GM12878 (cell line): Measurements from ENCODE around the gene ALG12. TPM values are rescaled to one million over a fixed set of nuclear protein-coding genes. Genes with fewer than 3 reads are reported as not detected.
A peak's percentile ranks its signal among the peaks of the same experiment; 100 is the strongest.

Experiments used
- ATAC-seq: fragments of 200-7000 bp; cut with Tn5 transposase; 3 replicates; pipeline ENCODE4 v1.9.1; 2020; ENCODE audit warnings: mild to moderate bottlenecking, moderate library complexity
- BruUV-seq: library from RNA; stranded (reverse); fragments of 400-500 nt; replicated peaks from 2 replicates; lab custom pipeline; 2021; lab: Mats Ljungman, UMichigan
- CTCF ChIA-PET: fragments of 300-600 bp; sonication (Branson Sonifier 250); formaldehyde crosslinking; extraction: SDS; loops from one replicate; lab custom pipeline; 2021; ENCODE audit warnings: inconsistent platforms; lab: Yijun Ruan, JAX
- POLR2A ChIA-PET: fragments of 350-600 bp; formaldehyde crosslinking; extraction: SDS; loops from one replicate; lab custom pipeline; 2021; ENCODE audit warnings: inconsistent platforms; lab: Charles Lee
- RAD21 ChIA-PET: fragments of 300-600 bp; sonication (Branson Sonifier 250); formaldehyde crosslinking; loops from one replicate; lab custom pipeline; 2023; ENCODE audit warnings: antibody characterized with exemption; ENCODE audit not compliant: unreplicated experiment; lab: Charles Lee
- SMC1A ChIA-PET: fragments of 300-600 bp; sonication (Branson Sonifier 250); formaldehyde crosslinking; loops from one replicate; lab custom pipeline; 2023; ENCODE audit not compliant: unreplicated experiment, uncharacterized antibody; lab: Charles Lee
- DNase-seq: peaks from one replicate; pipeline ENCODE4 v3.0.0-alpha.2; 2011; ENCODE audit warnings: low read depth, low spot score
- FAIRE-seq: peaks from 3 replicates; lab custom pipeline; 2011; peaks lifted over from hg19 to GRCh38; lab: Jason Lieb, UNC
- H2AFZ ChIP-seq: 2 replicates; pipeline ENCODE4 v1.6.0; 2011; ENCODE audit warnings: low read depth, low read length, control low read depth; ENCODE audit not compliant: control insufficient read depth
- H3K27ac ChIP-seq: 2 replicates; pipeline ENCODE4 v1.5.1; 2011; ENCODE audit warnings: control low read depth; ENCODE audit not compliant: control insufficient read depth, insufficient read depth
- H3K27me3 ChIP-seq, 2 experiments: replicated peaks in 1 of 2; 2 replicates each; pipeline versions ENCODE4 v1.6.0 to v1.6.1; 2011; ENCODE audit warnings: low read length in 1 of 2; ENCODE audit not compliant: control insufficient read depth in 2 of 2, insufficient read depth in 2 of 2
- H3K36me3 ChIP-seq, 2 experiments: 2 replicates each; pipeline ENCODE4 v1.5.1; 2011; ENCODE audit warnings: low read length in 1 of 2; ENCODE audit not compliant: control insufficient read depth in 2 of 2, insufficient read depth in 2 of 2
- H3K4me1 ChIP-seq: 2 replicates; pipeline ENCODE4 v1.6.1; 2011; ENCODE audit warnings: mild to moderate bottlenecking, low read length, moderate library complexity, mixed read lengths; ENCODE audit not compliant: control insufficient read depth, insufficient read depth
- H3K4me2 ChIP-seq: 2 replicates; pipeline ENCODE4 v1.6.0; 2011; ENCODE audit warnings: control low read depth; ENCODE audit not compliant: control insufficient read depth, insufficient read depth
- H3K4me3 ChIP-seq: fragments of 200-600 bp; sonication (generic); 2 replicates; pipeline ENCODE4 v1.5.1; 2016
- H3K79me2 ChIP-seq: 2 replicates; pipeline ENCODE4 v1.6.0; 2011; ENCODE audit warnings: low read length; ENCODE audit not compliant: control insufficient read depth, insufficient read depth
- H3K9ac ChIP-seq: 2 replicates; pipeline ENCODE4 v1.8.0; 2011; ENCODE audit warnings: low read length, control low read depth, mixed read lengths; ENCODE audit not compliant: control insufficient read depth, insufficient read depth
- H3K9me3 ChIP-seq: replicated peaks from 3 replicates; pipeline ENCODE4 v1.5.1; 2011; ENCODE audit warnings: mild to moderate bottlenecking, low read length; ENCODE audit not compliant: control insufficient read depth, insufficient read depth
- H4K20me1 ChIP-seq: 2 replicates; pipeline ENCODE4 v1.6.0; 2011; ENCODE audit not compliant: control insufficient read depth, insufficient read depth
- BACH1 ChIP-seq: fragments of 450-650 bp; IDR thresholded peaks from 2 replicates; pipeline ENCODE4 v1.6.1; 2017; ENCODE audit warnings: mild to moderate bottlenecking, borderline replicate concordance
- ELK1 ChIP-seq: IDR thresholded peaks from 2 replicates; pipeline ENCODE4 v1.6.1; 2012; ENCODE audit warnings: low read depth, low read length, improper control_type of control experiment
- EP300 ChIP-seq, 2 experiments: fragments of 150-350 bp in 1 of 2; IDR thresholded peaks; 2 replicates each; pipeline ENCODE4 v1.6.1; 2011 to 2012; ENCODE audit warnings: low read depth in 2 of 2, low read length in 2 of 2, borderline replicate concordance in 1 of 2, improper control_type of control experiment in 1 of 2, inconsistent platforms in 1 of 2; ENCODE audit not compliant: control insufficient read depth in 1 of 2
- IRF3 ChIP-seq: fragments of 450-650 bp; IDR thresholded peaks from 2 replicates; pipeline ENCODE4 v1.6.1; 2014; ENCODE audit warnings: mild to moderate bottlenecking
- LARP7 ChIP-seq: fragments of 450-650 bp; IDR thresholded peaks from 2 replicates; pipeline ENCODE4 v1.6.1; 2017; ENCODE audit warnings: mild to moderate bottlenecking
- MLLT1 ChIP-seq: fragments of 450-650 bp; IDR thresholded peaks from 2 replicates; pipeline ENCODE4 v1.6.1; 2016; ENCODE audit warnings: mild to moderate bottlenecking
- MYB ChIP-seq: fragments of 150-350 bp; IDR thresholded peaks from 2 replicates; pipeline ENCODE4 v1.6.1; 2014; ENCODE audit warnings: mild to moderate bottlenecking, low read depth, low read length, borderline replicate concordance
- NRF1 ChIP-seq: conservative IDR thresholded peaks from 2 replicates; pipeline ENCODE4 v1.6.1; 2011; ENCODE audit warnings: mild to moderate bottlenecking, low read depth, low read length, improper control_type of control experiment
- PAX8 ChIP-seq: fragments of 450-650 bp; IDR thresholded peaks from 2 replicates; pipeline ENCODE4 v1.6.1; 2017; ENCODE audit warnings: mild to moderate bottlenecking, moderate library complexity
- POLR2AphosphoS5 ChIP-seq: IDR thresholded peaks from 2 replicates; pipeline ENCODE4 v1.6.1; 2011; ENCODE audit warnings: mild to moderate bottlenecking, low read length, inconsistent platforms
- RFX5 ChIP-seq: IDR thresholded peaks from 2 replicates; pipeline ENCODE4 v1.6.1; 2011; ENCODE audit warnings: low read depth, low read length, improper control_type of control experiment
- SUPT20H ChIP-seq: IDR thresholded peaks from 2 replicates; pipeline ENCODE4 v1.6.1; 2011; ENCODE audit warnings: low read depth, mild to moderate bottlenecking, low read length, moderate library complexity, borderline replicate concordance; ENCODE audit not compliant: control insufficient read depth
- TARDBP ChIP-seq: IDR thresholded peaks from 2 replicates; pipeline ENCODE4 v1.6.1; 2016; ENCODE audit warnings: borderline replicate concordance
- TCF7 ChIP-seq: IDR thresholded peaks from 2 replicates; pipeline ENCODE4 v1.6.1; 2014; ENCODE audit warnings: antibody characterized with exemption, borderline replicate concordance
- WGBS: methylation state at CpG from one replicate; pipeline ENCODE4 v1.1.6; 2016; ENCODE audit warnings: low lambda C conversion rate; ENCODE audit not compliant: insufficient replicate concordance, insufficient coverage; ENCODE audit errors: missing lambda C conversion rate; 5-methylcytosine and 5-hydroxymethylcytosine counted together
- in situ Hi-C: fragments of 300-500 bp; cut with MboI; formaldehyde crosslinking; loops from 9 replicates; pipeline ENCODE4 v1.14.3; 2018; ENCODE audit warnings: mixed read lengths
- intact Hi-C: fragments of 100-400 bp; cut with micrococcal nuclease; formaldehyde crosslinking; loops from one replicate; pipeline ENCODE4 v1.14.2; 2022; ENCODE audit not compliant: unreplicated experiment
- polyA plus RNA-seq, 11 experiments: library from polyadenylated mRNA; depleted of rRNA in 4 of 11; unstranded in 6 of 11; stranded (reverse) in 5 of 11; fragments of >200 nt; fragmentation: Nextera tagmentation in 4 of 11; fragmentation: Illumina TruSeq in 1 of 11; extraction: Ambion mirVana in 4 of 11; extraction: Trizol in 1 of 11; gene quantifications; 1 replicate in 1 of 11; 2 replicates in 10 of 11; pipeline versions ENCODE4 v1.2.1 to v1.2.3, GENCODE V29; 2011 to 2016; ENCODE audit warnings: inconsistent platforms in 2 of 11, missing spikeins in 2 of 11, low read depth in 1 of 11
- total RNA-seq, 4 experiments: library from RNA; depleted of rRNA in 3 of 4; stranded (reverse); fragments of >200 nt in 3 of 4; fragmentation: Illumina TruSeq in 1 of 4; extraction: Trizol in 1 of 4; gene quantifications; 2 replicates each; pipeline versions ENCODE4 v1.2.1 to v1.2.3, GENCODE V29; 2013 to 2021

The ALG12 gene
- total and polyA plus RNA-seq, 10 of the 15 experiments (the other 5 are each of a cell fraction or from before 2014, with no cell fraction given) = 0.22 to 23.4 (median 6.6) TPM

- peaks cover 40% of the 10 kb centered on the region for H3K4me1 ChIP-seq
- H3K4me3 ChIP-seq = no peak overlapping the region
- POLR2A ChIA-PET = interaction anchor here (1.4 kb wide), 1 partner anchor 39 kb away, joined by 8 read pairs; no protein-coding TSS in a partner anchor
- no peaks in the 10 kb centered on the region for H3K9me3 ChIP-seq
- peak overlapping the region; percentile 91 for H3K27ac ChIP-seq
- DNase-seq = no peak
- no peaks in the 10 kb centered on the region for H3K27me3 ChIP-seq
- SMC1A ChIA-PET = interaction anchor here (1.2 kb wide), 1 partner anchor 68 kb away, joined by 3 read pairs; no protein-coding TSS in a partner anchor
- RAD21 ChIA-PET = no interaction called here
- H4K20me1 ChIP-seq = no peaks in the 10 kb centered on the region
- WGBS = 91% methylated on average over 19 of the region's 25 CpGs
- peak; percentile 49; the same call in 1 of the 2 replicates for TF ChIP-seq MLLT1
- TF ChIP-seq IRF3 = no peak
- no peak for ATAC-seq
- H3K9ac ChIP-seq = no peak overlapping the region
- FAIRE-seq = no peak
- in situ Hi-C loops = loop anchor here (5.0 kb wide), 1 partner anchor 156 kb away; no protein-coding TSS in a partner anchor
- H3K36me3 ChIP-seq = no peaks in the 10 kb centered on the region; a peak in 3 of 4 replicates
- H2AFZ ChIP-seq = no peak overlapping the region
- intact Hi-C loops = no loop called here
- no peak overlapping the region for H3K4me2 ChIP-seq
- H3K79me2 ChIP-seq = peaks cover 13% of the 10 kb centered on the region
- BruUV-seq = no TSS peak
- CTCF ChIA-PET = interaction anchor here (1.4 kb wide), 1 partner anchor 162 kb away, joined by 3 read pairs; no protein-coding TSS in a partner anchor
Measured at GRCh38 chr22:49922926-49923325, 4.7 kb upstream of the ALG12 start.

- CTCF ChIA-PET = interaction anchor here (1.4 kb wide), 1 partner anchor 162 kb away, joined by 3 read pairs; no protein-coding TSS in a partner anchor
- WGBS = 92% methylated on average over 11 of the region's 22 CpGs
- in situ Hi-C loops = loop anchor here (5.0 kb wide), 1 partner anchor 155 kb away; no protein-coding TSS in a partner anchor
Measured at GRCh38 chr22:49922484-49922883, 4.2 kb upstream of the ALG12 start.

More at GRCh38 chr22:49922484-49922883, 4.2 kb upstream of the ALG12 start:
- Histone ChIP-seq H3K4me3 (no peak overlapping the region), H4K20me1 (no peaks in the 10 kb centered on the region), H3K27me3 (no peaks in the 10 kb centered on the region), H3K9ac (no peak overlapping the region), H3K4me2 (no peak overlapping the region), H3K36me3 (no peaks in the 10 kb centered on the region; a peak in 2 of 4 replicates), H3K4me1 (peaks cover 40% of the 10 kb centered on the region), H3K27ac (no peak overlapping the region), H3K79me2 (peaks cover 17% of the 10 kb centered on the region), H3K9me3 (no peaks in the 10 kb centered on the region), H2AFZ (no peak overlapping the region)
- DNase-seq (no peak), FAIRE-seq (no peak), ATAC-seq (no peak)
- RAD21 ChIA-PET = no interaction called here
- POLR2A ChIA-PET = no interaction called here
- TF ChIP-seq RFX5 (no peak), ELK1 (no peak), TARDBP (no peak), BACH1 (no peak), POLR2AphosphoS5 (no peak), EP300 (IDR thresholded peaks at IDR 0.05; ENCODE audit: borderline replicate concordance in 1 of 2, control insufficient read depth in 1 of 2, low read depth in 2 of 2, low read length in 2 of 2) (no peak), TCF7 (no peak), SUPT20H (no peak), PAX8 (no peak), NRF1 (no peak), LARP7 (no peak), MYB (no peak)
- intact Hi-C loops = no loop called here
- SMC1A ChIA-PET = interaction anchor here (1.2 kb wide), 1 partner anchor 68 kb away, joined by 3 read pairs; no protein-coding TSS in a partner anchor
- no TSS peak for BruUV-seq
